Measurements from ENCODE around the gene PTPRN2. TPM values are rescaled to one million over a fixed set of nuclear protein-coding genes. Genes with fewer than 3 reads are reported as not detected.

Gene PTPRN2
- polyA plus RNA-seq, 3 donors, result 6.8 to 7.9 (median 7.2) TPM

DNA sequence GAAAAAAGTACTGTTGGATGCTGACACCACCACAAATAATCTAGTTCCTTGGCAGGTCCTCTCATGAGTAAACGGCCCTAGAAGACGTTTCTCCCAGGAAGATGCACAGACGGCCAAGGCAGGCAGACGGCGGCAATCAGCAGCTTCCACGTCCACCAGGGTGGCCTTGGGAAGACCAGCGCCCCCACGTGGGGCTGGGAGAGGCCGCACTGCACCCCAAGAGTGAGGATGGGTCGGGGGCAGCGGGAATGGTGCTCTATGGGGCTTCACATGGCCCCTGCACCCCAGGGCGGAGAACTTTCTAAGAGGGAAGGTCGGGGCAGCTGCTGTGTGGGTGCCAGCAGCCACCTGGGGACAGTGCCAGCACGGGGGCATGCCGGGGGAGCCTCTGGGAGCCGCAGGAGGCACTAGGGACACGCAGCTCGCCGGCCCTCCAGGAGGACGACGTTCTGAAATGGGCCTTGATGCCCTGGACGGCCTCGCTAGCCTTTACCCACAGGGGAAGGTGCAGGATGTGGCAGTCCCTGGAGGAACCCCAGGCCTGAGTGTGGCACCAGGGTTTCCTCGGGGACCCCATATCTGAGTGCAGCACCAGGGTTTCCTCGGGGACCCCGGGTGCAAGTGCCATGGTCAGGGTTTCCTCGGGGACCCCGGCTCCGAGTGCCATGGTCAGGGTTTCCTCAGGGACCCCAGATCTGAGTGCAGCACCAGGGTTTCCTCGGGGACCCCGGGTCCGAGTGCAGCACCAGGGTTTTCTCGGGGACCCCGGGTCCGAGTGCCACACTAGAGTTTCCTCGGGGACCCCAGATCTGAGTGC is 710.9 kb downstream of the PTPRN2 start:
- no peak for DNase-seq (ENCODE audit: low read depth in 3 of 3, low spot score in 2 of 3)

- DNase-seq (ENCODE audit: low read depth in 3 of 3, low spot score in 2 of 3), result no peak
Observed at GRCh38 chr7:157875230-157876179, 712.1 kb downstream of the PTPRN2 start.

DNA sequence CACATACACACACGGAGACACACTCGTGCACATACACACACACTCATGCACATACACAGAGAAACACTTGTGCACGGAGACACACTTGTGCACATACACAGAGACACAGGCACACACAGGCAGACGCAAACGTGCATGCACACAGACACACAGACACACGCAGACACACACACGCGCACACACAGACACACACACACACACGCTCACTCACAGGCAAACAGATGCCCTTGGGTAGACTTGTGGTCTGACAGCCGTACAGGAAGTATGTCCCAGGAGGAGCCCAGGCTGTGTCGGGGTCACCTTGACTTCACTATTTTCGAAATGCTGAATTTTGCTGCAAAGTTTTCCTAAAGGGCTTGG is 712.8 kb downstream of the PTPRN2 start:
- DNase-seq (ENCODE audit: low read depth in 3 of 3, low spot score in 2 of 3), result no peak

- no peak for DNase-seq (ENCODE audit: low read depth in 3 of 3, low spot score in 2 of 3)
Observed at GRCh38 chr7:157874208-157874816, 713.3 kb downstream of the PTPRN2 start.

- no peak for DNase-seq (ENCODE audit: low read depth in 3 of 3, low spot score in 2 of 3)
Observed at GRCh38 chr7:157873664-157874063, 714.0 kb downstream of the PTPRN2 start.

GRCh38 chr7:157873181-157873580 is 714.4 kb downstream of the PTPRN2 start:
- no peak for DNase-seq (ENCODE audit: low read depth in 3 of 3, low spot score in 2 of 3)

GRCh38 chr7:157872447-157872846 is 715.2 kb downstream of the PTPRN2 start:
- no peak for DNase-seq (ENCODE audit: low read depth in 3 of 3, low spot score in 2 of 3)

DNA sequence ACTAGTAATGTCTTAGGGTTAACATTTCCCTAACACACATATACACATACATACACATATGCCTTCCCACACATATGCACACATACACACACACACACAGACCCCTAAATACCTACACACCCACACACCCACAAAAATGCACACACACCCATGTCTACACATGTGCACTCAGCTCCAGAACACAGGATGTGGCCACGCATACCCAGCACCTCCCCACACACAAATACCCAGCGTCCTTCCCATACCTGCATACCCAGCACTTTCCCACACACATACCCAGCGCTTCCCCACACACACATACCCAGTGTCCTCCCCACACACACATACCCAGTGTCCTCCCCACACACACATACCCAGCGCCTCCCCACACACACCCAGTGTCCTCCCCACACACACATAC is 715.9 kb downstream of the PTPRN2 start:
- no peak for DNase-seq (ENCODE audit: low read depth in 3 of 3, low spot score in 2 of 3)

DNA sequence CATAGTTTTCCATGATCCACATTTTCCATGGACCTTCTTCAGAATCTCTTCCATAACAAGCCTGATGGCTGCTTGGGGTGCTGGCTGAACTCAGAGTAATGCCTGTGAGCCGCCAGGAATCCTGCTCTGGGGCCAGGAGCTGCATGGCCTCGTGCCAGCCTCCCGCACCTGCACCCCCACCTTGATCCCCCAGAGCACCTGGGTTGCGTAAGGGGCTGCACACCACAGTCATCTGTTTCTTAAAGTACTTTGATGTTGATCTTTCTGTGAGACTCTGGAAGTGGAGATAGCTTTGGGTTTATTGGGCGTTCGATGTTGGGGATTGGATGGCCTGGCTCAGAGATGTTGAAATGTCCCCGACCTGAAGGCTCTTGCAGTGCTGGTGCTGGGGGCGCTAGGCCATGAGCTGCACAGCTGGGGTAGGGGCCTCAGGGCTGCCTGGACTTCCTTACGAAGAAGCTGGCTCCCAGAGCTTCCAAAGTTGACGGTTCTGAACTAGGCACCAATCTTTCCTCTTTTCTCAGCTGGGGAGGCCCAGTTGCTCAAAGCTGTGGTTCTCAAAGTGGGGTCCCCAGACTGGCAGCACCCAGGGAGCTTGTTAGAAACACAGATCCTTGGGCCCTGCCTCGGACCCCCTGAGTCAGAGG is 716.9 kb downstream of the PTPRN2 start:
- no peak for DNase-seq (ENCODE audit: low read depth in 3 of 3, low spot score in 2 of 3)

DNA sequence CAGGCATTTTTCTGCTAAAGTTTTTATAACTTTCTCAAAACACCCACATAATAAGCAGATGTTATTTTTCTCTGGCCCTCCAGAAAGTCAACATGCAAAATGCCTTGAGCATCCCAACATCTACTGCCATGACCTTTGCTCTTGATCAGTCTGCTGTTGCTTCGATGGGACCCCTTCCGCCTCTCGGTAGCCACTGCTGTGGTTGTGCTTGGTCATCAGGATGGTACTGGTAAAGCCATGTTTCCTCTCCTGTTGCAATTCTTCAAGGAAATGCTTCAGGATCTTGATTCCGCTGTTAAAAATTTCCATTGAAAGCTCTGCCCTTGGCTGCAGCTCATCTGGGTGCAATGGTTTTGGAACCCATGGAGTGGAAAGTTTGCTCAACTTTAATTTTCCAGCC is 717.8 kb downstream of the PTPRN2 start:
- DNase-seq (ENCODE audit: low read depth in 3 of 3, low spot score in 2 of 3), result no peak

- DNase-seq (ENCODE audit: low read depth in 3 of 3, low spot score in 2 of 3), result no peak
Observed at GRCh38 chr7:157867685-157868305, 719.8 kb downstream of the PTPRN2 start.

DNA sequence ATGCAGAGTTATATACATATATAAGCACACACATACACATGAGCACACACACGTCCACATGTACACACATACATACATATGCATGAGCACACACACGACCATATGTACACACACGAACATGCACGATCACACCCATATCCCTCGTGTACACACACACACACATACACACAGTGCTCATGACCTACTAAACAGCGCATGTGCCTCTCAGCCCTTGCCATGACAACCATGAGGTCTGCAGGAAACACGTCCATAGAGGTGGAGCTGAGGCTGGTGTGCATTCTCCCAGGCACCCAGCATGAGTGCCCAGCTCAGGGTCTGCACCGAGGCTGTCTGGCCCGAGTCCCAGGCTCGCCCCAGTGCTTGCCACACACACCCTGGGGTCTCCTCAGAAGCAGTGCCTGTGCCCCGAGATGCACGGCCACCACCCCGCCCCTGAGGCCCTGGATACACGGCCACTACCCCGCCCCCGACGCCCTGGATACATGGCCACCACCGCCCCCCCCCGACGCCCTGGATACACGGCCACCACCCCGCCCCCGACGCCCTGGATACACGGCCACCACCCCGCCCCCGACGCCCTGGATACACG is 721.2 kb downstream of the PTPRN2 start:
- DNase-seq (ENCODE audit: low read depth in 3 of 3, low spot score in 2 of 3), result no peak

- no peak for DNase-seq (ENCODE audit: low read depth in 3 of 3, low spot score in 2 of 3)
Observed at GRCh38 chr7:157865351-157866165, 722.1 kb downstream of the PTPRN2 start.

- no peak for DNase-seq (ENCODE audit: low read depth in 3 of 3, low spot score in 2 of 3)
Observed at GRCh38 chr7:157864911-157865310, 722.7 kb downstream of the PTPRN2 start.

- DNase-seq (ENCODE audit: low read depth in 3 of 3, low spot score in 2 of 3), result no peak
Observed at GRCh38 chr7:157863906-157864810, 723.5 kb downstream of the PTPRN2 start.

- DNase-seq (ENCODE audit: low read depth in 3 of 3, low spot score in 2 of 3), result no peak
Observed at GRCh38 chr7:157863176-157863575, 724.4 kb downstream of the PTPRN2 start.

DNA sequence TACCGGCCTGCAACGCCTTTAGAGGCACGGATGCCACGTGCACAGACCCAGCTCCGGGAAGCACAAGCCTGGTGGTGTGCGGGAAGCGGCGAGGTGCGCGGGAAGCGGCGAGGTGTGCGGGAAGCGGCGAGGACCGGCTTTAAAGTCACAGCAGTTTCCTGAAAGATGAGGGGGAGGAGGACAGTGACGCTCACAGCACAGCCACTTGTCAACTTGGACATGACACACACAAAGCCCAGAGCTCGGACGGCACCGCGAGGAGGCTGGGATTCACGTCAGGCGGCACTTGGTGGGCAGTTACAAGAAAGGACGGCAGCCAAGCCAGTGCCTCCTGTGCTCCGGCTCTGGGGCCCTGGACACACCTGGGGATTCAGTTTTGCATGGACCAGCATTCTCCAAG is 724.9 kb downstream of the PTPRN2 start:
- no peak for DNase-seq (ENCODE audit: low read depth in 3 of 3, low spot score in 2 of 3)

- no peak for DNase-seq (ENCODE audit: low read depth in 3 of 3, low spot score in 2 of 3)
Observed at GRCh38 chr7:157861551-157861950, 726.1 kb downstream of the PTPRN2 start.

Measured in right renal cortex interstitium (tissue), 3 donors.